GM18520 (cell line): ENCODE results near the gene ATP11B.
"Not testable (repeated sequence)": the region's sequence is repeated elsewhere in the genome, so short reads cannot be mapped to it uniquely, and the experiment has no call there.

Experiments used
- ATAC-seq: cut with Tn5 transposase; IDR thresholded peaks from one replicate; pipeline ENCODE4 v1.9.1; 2021; ENCODE audit not compliant: unreplicated experiment

Gene ATP11B

GRCh38 chr3:182824957-182825356 is 31.7 kb downstream of the ATP11B start:
- ATAC-seq, result no peak

- no peak for ATAC-seq
Observed at GRCh38 chr3:182829761-182830405, 36.6 kb downstream of the ATP11B start.

- ATAC-seq, result no peak
Observed at GRCh38 chr3:182837855-182838454, 44.7 kb downstream of the ATP11B start.

GRCh38 chr3:182843478-182843877 is 50.2 kb downstream of the ATP11B start:
- ATAC-seq, result no peak

GRCh38 chr3:182848906-182849305 is 55.6 kb downstream of the ATP11B start:
- no peak for ATAC-seq

- no peak for ATAC-seq
Observed at GRCh38 chr3:182855076-182855475, 61.8 kb downstream of the ATP11B start.

GRCh38 chr3:182861348-182861747 is 68.0 kb downstream of the ATP11B start:
- no peak for ATAC-seq

- no peak for ATAC-seq
Observed at GRCh38 chr3:182862159-182862860, 69.0 kb downstream of the ATP11B start.

- no peak for ATAC-seq
Observed at GRCh38 chr3:182869059-182869458, 75.8 kb downstream of the ATP11B start.

- not testable (repeated sequence) for ATAC-seq
Observed at GRCh38 chr3:182870917-182871316, 77.6 kb downstream of the ATP11B start.

- no peak for ATAC-seq
Observed at GRCh38 chr3:182879031-182879611, 85.8 kb downstream of the ATP11B start.

- ATAC-seq, result no peak
Observed at GRCh38 chr3:182886497-182886896, 93.2 kb downstream of the ATP11B start.

GRCh38 chr3:182889948-182890629 is 96.8 kb downstream of the ATP11B start:
- ATAC-seq, result no peak

GRCh38 chr3:182891364-182891763 is 98.1 kb downstream of the ATP11B start:
- no peak for ATAC-seq

GRCh38 chr3:182892226-182892625 is 98.9 kb downstream of the ATP11B start:
- no peak for ATAC-seq

GRCh38 chr3:182895513-182896112 is 102.3 kb downstream of the ATP11B start:
- ATAC-seq, result no peak

- ATAC-seq, result no peak
Observed at GRCh38 chr3:182896553-182896952, 103.2 kb downstream of the ATP11B start.

GRCh38 chr3:182902236-182902635 is 108.9 kb downstream of the ATP11B start:
- ATAC-seq, result no peak

- no peak for ATAC-seq
Observed at GRCh38 chr3:182904164-182904563, 110.9 kb downstream of the ATP11B start.

GRCh38 chr3:182905623-182906022 is 112.3 kb downstream of the ATP11B start:
- ATAC-seq, result no peak

- no peak for ATAC-seq
Observed at GRCh38 chr3:182906036-182906435, 112.7 kb downstream of the ATP11B start.
